Stimulated activated CD8-positive, alpha-beta memory T cell treated with anti-CD3 and anti-CD28 coated beads, Interleukin-4, amount 100 ng/mL, for 24 hours (primary cell): ENCODE data around the gene GPR17.

Experiments
- DNase-seq: peaks from one replicate; pipeline ENCODE4 v3.0.0-alpha.2; 2020; ENCODE audit warnings: low read depth

GPR17 gene

DNA sequence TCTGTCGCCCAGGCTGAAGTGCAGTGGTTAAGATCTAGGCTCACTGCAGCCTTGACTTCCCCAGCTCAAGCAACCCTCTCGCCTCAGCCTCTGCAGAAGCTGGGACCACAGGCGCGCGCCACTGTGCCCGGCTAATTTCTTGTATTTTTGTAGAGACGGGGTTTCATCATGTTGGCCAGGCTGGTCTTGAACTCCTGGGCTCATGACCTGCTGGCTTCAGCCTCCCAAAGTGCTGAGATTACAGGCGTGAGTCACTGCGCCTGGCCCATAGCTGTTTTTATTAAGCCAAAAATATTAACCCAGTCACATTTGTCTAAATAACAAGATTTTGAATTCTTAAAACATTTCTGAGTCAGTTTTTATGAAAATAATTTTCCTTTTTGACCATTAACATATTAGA is 49.0 kb downstream of the GPR17 start:
- no peak for DNase-seq

DNA sequence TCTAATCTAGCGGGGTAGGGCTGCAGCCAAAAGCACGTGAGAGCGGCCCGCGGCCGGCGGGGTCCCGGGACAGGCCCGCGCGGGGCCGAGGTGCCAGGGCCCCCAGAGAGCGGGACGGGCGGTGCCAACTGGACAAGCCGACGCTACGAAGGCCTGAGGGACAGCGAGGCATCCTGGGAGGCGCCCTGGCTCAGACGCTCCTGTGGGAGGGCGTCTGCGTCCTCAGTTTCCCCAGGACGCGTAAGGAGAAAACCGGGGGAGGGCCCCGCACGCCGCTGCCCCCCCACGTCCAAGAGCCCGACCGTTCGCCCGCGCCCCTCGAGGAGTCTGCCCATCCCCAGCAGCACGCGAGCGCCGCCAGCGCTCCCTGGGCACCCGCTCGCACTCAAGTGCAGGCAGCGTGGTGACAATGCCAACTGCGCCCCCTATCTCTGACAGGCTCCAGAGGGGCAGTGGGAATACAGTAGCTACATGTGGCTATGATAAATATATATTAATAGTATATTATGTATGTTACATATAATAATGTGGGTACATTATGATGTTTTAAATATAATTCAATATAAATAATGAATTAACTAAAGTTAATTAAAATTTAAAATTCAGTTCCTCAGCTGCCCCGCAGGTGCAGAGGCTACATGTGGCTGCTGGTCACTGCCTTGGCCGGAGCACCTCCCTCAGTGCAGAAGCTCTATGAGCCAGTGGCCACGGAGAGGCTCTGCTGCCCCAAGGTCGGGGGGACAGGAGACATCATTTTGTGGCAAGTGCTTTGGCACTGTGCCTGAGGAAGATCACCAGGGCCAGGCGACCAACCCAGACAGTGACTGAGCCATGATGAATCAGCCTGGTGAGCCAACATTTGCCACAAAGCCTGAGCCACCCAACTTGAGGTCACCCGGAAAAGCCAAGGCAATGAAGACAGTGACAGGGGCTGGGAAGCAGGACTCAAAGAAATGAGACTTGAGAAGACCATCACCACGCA is 49.8 kb downstream of the GPR17 start:
- no peak for DNase-seq

DNA sequence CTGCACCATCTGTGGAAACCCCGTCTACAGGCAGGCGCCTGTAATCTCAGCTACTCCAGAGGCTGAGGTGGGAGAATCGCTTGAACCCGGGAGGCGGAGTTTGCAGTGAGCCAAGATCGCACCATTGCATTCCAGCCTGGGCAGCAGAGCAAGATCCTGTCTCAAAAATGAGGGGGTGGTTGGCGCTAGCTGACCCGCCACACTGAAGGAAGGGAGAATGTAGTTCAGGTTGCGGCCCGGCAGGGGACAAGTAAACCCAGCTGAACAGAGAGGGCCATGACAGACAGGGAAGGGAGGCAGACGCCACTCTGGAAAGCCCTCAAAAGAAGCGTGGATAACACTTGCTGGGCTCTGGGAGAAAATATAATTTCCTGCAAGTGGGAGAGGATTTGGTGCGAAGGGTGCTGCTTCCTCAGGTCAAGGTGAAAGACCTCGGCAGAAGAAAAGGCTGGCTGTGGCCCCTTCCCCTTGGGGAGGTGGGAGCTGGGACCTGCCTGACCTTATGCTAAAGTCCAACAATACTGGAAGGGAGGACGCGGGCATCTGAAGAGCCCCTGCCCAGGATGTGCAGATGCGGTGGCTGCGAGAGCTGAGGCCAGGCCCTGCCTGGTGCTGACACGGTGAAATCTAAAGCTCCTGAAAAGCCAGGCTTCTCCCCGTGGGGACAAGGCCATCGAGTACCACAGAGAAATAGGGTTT is 51.7 kb downstream of the GPR17 start:
- no peak for DNase-seq

DNA sequence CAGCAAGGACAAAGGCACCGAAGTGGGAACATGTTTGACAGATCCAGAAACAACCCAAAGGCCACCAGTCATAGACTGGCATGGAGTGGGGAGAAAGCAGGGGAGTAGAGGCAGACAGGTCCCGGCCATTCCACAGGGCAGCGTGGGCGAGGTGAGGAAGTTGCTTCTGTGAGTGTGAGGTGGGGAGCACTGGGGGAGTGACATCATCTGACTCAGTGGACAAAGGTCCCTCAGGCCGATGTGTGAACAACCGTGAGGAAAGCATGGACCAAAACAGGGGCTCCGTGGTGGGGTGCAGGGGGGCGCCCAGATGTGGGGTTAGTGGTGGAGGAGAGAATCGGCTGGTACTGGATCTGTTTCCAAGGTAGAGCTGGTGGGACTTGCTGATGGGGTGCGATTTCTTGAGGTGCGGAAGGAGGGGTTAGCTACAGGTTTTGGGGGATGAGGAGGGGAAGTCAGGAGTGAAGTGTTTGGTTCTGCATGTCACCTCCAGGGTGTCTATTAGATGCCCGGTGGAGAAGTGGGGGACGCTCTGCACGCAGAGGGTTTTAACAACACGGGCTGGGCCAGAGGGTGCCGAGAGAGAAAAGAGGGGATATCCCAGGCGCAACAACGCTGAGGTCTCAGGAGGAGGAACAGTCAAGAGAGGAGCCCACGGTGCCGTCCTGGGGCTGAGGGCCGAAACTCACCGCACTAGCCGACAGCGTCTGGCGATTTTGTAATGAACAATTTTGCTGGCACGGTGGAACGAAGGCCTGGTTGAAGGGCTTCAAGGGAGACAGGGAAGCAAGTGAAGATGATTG is 52.8 kb downstream of the GPR17 start:
- no peak for DNase-seq

DNA sequence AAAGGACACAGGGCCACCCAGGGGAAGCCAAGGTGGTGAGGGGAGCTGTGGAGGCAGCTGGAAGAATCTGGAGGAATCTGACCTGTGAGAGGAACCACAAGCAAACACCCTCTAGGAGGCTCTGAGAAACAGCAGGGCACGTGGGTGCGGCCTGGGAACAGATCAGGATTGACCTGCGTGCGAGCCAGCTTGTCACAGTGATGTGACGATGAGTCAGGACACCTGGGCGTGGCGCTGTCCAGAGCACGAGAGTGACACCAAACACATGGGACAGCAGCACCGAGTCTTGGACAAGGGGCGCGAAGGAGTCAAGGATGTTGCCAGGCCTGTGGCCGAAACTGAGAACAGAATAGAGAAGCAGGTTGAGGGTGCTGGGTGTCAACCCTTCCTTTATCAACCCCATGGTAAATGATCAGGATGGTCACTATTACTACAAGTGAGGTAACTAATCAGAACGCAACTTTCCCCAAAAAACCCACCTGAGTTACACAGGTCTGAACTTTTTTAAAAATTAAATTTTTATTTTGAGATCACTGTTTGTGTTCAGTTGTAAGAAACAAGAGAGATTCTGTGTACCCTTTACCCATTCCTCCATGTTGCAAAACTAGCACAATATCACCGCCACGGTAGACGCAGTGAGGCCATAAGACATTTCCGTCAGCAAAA is 54.7 kb downstream of the GPR17 start:
- peak; percentile 9 for DNase-seq

DNA sequence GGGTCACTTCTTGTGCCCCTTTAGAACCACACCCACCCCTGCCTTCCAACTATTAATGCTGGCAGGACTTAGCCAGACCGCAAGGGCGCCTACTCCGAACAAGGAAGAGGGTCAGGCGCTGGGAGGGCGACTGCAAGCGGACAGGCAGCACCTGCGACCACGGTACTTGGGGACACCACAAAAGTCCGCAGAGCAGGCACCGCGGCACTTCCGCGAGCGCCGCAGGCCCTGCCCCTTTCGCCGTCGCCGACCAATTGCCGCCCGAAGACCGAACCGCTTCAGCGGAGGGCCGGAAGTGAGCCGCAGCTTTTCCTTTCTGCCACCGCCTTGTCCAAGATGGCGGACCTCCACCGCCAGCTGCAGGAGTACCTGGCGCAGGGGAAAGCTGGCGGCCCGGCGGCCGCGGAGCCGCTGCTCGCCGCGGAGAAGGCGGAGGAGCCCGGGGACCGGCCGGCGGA is 55.3 kb downstream of the GPR17 start, which contains the start of gene SFT2D3:
Gene SFT2D3 (plus strand): TSS at position 305 of the 458 bp plus-strand sequence. CDS start 32 bp downstream, at position 337.
- DNase-seq, result peak; percentile 83

DNA sequence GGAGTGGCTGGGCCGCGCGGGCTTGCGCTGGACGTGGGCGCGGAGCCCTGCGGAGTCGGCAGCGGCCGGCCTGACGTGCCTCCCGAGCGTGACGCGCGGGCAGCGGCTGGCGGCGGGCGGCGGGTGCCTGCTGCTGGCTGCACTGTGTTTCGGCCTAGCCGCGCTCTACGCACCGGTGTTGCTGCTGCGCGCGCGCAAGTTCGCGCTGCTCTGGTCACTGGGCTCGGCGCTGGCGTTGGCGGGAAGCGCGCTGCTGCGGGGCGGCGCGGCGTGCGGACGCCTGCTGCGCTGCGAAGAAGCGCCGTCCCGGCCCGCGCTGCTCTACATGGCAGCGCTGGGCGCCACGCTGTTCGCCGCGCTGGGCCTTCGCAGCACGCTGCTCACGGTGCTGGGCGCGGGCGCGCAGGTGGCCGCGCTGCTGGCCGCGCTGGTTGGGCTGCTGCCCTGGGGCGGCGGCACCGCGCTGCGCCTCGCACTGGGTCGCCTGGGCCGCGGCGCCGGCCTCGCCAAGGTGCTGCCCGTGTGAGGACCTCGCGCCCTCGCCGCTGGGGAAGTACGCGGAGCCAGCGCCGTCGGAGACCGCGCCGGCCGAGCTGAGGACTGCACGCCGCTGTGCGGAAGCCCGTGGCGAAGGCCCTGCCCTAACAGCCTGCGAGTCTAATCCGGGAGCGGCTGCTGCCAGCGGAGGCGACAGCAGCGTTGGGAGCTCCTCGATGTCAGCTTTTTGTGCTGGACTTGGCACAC is 55.9 kb downstream of the GPR17 start:
- peak; percentile 63 for DNase-seq
